ENCODE results near the gene NEURL1.

DNA sequence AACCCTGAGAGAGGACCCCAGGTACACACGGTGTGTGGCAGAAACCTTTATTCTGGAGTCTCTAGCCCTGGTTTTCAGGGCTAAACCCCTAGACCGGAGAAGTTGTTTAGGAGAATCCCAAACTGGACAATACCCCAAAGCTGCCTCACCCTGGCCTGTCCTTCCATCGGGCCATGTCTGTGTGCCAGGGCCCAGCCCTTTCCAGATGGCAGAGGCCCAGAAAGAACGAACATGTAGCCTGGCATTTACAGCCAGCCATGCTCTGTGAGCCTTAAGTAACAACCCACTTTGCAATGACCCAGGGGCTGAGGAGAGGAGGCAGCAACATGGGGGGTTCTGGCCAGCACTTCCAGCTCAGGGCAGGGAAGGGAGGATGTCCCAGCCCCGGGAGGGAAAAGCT is 142.1 kb downstream of the NEURL1 start:
- TF ChIP-seq, protein P1, sequence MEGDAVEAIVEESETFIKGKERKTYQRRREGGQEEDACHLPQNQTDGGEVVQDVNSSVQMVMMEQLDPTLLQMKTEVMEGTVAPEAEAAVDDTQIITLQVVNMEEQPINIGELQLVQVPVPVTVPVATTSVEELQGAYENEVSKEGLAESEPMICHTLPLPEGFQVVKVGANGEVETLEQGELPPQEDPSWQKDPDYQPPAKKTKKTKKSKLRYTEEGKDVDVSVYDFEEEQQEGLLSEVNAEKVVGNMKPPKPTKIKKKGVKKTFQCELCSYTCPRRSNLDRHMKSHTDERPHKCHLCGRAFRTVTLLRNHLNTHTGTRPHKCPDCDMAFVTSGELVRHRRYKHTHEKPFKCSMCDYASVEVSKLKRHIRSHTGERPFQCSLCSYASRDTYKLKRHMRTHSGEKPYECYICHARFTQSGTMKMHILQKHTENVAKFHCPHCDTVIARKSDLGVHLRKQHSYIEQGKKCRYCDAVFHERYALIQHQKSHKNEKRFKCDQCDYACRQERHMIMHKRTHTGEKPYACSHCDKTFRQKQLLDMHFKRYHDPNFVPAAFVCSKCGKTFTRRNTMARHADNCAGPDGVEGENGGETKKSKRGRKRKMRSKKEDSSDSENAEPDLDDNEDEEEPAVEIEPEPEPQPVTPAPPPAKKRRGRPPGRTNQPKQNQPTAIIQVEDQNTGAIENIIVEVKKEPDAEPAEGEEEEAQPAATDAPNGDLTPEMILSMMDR (IDR thresholded peaks at IDR 0.05; ENCODE audit: poor library complexity) = no peak
- TF ChIP-seq EZH2phosphoT487 (IDR thresholded peaks at IDR 0.05; ENCODE audit: low read depth, severe bottlenecking, unreplicated experiment) = no peak

All from hepatocyte (in vitro differentiated cells).